ENCODE data around the gene IMP4. TPM values are rescaled to one million over a fixed set of nuclear protein-coding genes. Genes with fewer than 3 reads are reported as not detected.

IMP4 gene
- total RNA-seq, 1 experiment from 2014 or later = 89.2 TPM

DNA sequence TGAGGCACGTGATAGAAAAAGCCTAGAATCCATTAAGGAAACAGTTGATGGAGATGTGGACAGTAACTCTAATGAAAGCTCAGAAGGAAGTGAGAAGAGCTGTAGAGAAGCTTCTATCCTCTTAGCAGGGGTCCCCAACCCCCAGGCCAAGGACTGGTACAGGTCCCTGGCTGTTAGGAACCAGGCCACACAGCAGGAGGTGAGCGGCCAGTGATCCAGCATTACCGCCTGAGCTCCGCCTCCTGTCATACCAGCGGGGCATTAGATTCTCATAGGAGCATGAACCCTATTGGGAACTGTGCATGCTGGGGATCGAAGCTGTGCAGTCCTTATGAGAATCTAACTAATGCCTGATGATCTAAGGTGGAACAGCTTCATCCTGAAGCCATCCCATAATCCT lies 8.7 kb upstream of the IMP4 start:
- ChIA-PET CTCF (interaction anchor here (0.6 to 4.4 kb wide), 6 partner anchors 8 to 763 kb away, joined by 3 to 65 read pairs (median 6); partner anchors contain the start of genes IMP4 and SMPD4), POLR2A (interaction anchor here (0.9 to 1.0 kb wide), 2 partner anchors 8 to 82 kb away, joined by 3 to 4 read pairs; partner anchors contain the start of gene IMP4)
- Mint-ChIP-seq H3K27ac (no peak overlapping the region), H3K36me3 (peaks cover 9% of the 10 kb centered on the region), H3K4me1 (peaks cover 19% of the 10 kb centered on the region), H3K27me3 (ENCODE audit: low read depth) (peaks cover 35% of the 10 kb centered on the region), H3K4me3 (no peak overlapping the region), H3K9me3 (0 out of 2 replicates have a peak, but pooled peaks cover 7% of the 10 kb centered on the region)
- TF ChIP-seq NFYB (CRISPR knock-in tag; conservative IDR thresholded peaks at IDR 0.05; ENCODE audit: low read depth) (no peak), GABPB1 (CRISPR knock-in tag; IDR thresholded peaks at IDR 0.05) (no peak)
- DNase-seq (ENCODE audit: low spot score) = no peak
- ATAC-seq = no peak

DNA sequence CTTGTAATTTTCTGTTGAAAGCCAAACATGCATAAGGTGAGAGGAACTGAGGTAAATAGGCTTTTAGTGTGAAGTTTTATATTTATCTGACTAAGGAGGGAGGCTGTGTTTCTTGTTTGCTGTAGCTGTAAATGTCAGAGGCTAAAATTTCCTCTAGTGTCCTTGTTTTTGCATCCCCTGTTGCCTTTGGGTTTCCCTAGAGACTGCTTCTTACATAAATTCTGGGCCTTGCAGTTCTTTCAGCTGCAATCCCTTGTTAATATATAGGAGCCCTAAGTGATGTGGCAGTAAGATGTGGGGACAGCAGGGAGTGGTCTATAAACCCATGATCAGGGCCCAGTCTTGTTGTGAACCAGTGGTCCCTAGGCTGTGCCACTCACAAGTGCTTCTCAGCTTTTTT lies 7.5 kb upstream of the IMP4 start:
- POLR2A ChIA-PET = no interaction called here
- CTCF ChIA-PET = interaction anchor here (0.5 to 3.1 kb wide), 4 partner anchors 9 to 111 kb away, joined by 3 to 25 read pairs (median 8); no protein-coding TSS in a partner anchor

More for the DNA sequence above, 7.5 kb upstream of the IMP4 start:
- no peak for DNase-seq (ENCODE audit: low spot score)
- ATAC-seq = no peak
- no peak for TF ChIP-seq TP53 (CRISPR knock-in tag; IDR thresholded peaks at IDR 0.05)
- TF ChIP-seq GRHL2 (CRISPR knock-in tag; IDR thresholded peaks at IDR 0.05; ENCODE audit: insufficient replicate concordance, severe bottlenecking) = no peak
- TF ChIP-seq CTCF (IDR thresholded peaks at IDR 0.05) = no peak
- TF ChIP-seq, protein P1, sequence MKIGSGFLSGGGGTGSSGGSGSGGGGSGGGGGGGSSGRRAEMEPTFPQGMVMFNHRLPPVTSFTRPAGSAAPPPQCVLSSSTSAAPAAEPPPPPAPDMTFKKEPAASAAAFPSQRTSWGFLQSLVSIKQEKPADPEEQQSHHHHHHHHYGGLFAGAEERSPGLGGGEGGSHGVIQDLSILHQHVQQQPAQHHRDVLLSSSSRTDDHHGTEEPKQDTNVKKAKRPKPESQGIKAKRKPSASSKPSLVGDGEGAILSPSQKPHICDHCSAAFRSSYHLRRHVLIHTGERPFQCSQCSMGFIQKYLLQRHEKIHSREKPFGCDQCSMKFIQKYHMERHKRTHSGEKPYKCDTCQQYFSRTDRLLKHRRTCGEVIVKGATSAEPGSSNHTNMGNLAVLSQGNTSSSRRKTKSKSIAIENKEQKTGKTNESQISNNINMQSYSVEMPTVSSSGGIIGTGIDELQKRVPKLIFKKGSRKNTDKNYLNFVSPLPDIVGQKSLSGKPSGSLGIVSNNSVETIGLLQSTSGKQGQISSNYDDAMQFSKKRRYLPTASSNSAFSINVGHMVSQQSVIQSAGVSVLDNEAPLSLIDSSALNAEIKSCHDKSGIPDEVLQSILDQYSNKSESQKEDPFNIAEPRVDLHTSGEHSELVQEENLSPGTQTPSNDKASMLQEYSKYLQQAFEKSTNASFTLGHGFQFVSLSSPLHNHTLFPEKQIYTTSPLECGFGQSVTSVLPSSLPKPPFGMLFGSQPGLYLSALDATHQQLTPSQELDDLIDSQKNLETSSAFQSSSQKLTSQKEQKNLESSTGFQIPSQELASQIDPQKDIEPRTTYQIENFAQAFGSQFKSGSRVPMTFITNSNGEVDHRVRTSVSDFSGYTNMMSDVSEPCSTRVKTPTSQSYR (CRISPR knock-in tag; IDR thresholded peaks at IDR 0.05) = no peak
- TF ChIP-seq, protein P2, sequence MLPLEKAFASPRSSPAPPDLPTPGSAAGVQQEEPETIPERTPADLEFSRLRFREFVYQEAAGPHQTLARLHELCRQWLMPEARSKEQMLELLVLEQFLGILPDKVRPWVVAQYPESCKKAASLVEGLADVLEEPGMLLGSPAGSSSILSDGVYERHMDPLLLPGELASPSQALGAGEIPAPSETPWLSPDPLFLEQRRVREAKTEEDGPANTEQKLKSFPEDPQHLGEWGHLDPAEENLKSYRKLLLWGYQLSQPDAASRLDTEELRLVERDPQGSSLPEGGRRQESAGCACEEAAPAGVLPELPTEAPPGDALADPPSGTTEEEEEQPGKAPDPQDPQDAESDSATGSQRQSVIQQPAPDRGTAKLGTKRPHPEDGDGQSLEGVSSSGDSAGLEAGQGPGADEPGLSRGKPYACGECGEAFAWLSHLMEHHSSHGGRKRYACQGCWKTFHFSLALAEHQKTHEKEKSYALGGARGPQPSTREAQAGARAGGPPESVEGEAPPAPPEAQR (CRISPR knock-in tag; IDR thresholded peaks at IDR 0.05) = no peak
- TF ChIP-seq, protein P3, sequence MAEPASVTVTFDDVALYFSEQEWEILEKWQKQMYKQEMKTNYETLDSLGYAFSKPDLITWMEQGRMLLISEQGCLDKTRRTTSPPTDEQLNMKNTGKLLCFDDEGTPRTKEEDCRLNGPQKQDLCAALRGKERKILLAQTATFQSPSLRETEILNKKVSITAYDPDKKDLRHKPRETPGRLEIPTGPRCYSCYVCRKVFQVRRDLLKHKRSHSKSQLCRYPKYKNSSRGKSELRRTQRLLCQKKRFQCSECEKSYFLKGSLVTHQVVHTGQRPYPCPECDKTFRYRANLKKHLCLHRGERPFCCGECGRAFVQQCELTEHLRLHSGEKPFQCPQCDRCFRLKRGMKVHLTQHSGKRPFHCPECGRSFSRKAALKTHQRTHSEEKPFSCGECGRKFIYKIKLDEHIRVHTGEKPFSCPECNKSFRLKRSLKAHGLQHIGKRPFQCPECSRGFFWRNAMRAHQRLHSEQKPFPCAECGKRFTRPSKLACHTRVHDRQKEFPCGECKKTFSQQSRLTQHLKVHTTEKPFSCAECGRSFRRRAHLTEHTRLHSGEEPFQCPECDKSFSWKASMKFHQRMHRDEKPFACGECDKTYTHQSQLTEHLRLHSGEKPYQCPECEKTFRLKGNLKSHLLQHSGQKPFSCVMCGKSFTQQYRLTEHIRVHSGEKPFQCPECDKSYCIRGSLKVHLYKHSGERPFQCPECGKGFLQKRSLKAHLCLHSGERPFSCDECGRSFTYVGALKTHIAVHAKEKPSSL (CRISPR knock-in tag; conservative IDR thresholded peaks at IDR 0.05) = no peak
- TF ChIP-seq E2F4 (CRISPR knock-in tag; IDR thresholded peaks at IDR 0.05; ENCODE audit: borderline replicate concordance, low read depth) = no peak
- TF ChIP-seq ETV6 (CRISPR knock-in tag; IDR thresholded peaks at IDR 0.05) = no peak
- TF ChIP-seq, protein P4, sequence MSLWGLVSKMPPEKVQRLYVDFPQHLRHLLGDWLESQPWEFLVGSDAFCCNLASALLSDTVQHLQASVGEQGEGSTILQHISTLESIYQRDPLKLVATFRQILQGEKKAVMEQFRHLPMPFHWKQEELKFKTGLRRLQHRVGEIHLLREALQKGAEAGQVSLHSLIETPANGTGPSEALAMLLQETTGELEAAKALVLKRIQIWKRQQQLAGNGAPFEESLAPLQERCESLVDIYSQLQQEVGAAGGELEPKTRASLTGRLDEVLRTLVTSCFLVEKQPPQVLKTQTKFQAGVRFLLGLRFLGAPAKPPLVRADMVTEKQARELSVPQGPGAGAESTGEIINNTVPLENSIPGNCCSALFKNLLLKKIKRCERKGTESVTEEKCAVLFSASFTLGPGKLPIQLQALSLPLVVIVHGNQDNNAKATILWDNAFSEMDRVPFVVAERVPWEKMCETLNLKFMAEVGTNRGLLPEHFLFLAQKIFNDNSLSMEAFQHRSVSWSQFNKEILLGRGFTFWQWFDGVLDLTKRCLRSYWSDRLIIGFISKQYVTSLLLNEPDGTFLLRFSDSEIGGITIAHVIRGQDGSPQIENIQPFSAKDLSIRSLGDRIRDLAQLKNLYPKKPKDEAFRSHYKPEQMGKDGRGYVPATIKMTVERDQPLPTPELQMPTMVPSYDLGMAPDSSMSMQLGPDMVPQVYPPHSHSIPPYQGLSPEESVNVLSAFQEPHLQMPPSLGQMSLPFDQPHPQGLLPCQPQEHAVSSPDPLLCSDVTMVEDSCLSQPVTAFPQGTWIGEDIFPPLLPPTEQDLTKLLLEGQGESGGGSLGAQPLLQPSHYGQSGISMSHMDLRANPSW (CRISPR knock-in tag; conservative IDR thresholded peaks at IDR 0.05; ENCODE audit: low read depth) = no peak
- TF ChIP-seq, protein P5, sequence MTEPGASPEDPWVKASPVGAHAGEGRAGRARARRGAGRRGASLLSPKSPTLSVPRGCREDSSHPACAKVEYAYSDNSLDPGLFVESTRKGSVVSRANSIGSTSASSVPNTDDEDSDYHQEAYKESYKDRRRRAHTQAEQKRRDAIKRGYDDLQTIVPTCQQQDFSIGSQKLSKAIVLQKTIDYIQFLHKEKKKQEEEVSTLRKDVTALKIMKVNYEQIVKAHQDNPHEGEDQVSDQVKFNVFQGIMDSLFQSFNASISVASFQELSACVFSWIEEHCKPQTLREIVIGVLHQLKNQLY (CRISPR knock-in tag; IDR thresholded peaks at IDR 0.05) = no peak
- no peak for TF ChIP-seq PRRX2 (CRISPR knock-in tag; IDR thresholded peaks at IDR 0.05)
- Mint-ChIP-seq H3K4me3 (no peak overlapping the region), H3K9me3 (0 out of 2 replicates have a peak, but pooled peaks cover 7% of the 10 kb centered on the region), H3K4me1 (peaks cover 19% of the 10 kb centered on the region), H3K36me3 (peaks cover 19% of the 10 kb centered on the region), H3K27ac (no peak overlapping the region), H3K27me3 (ENCODE audit: low read depth) (peaks cover 33% of the 10 kb centered on the region)

Data from WTC11 (cell line).